Activated CD8-positive, alpha-beta T cell treated with anti-CD3 and anti-CD28 coated beads for 36 hours (primary cell): ENCODE data around the gene RXRA. TPM values are rescaled to one million over a fixed set of nuclear protein-coding genes. Genes with fewer than 3 reads are reported as not detected.

Experiments used
- ATAC-seq: fragments of 200-7000 bp; cut with Tn5 transposase; one replicate; pipeline ENCODE4 v1.10.0; 2021; ENCODE audit warnings: mild to moderate bottlenecking, moderate library complexity
- CTCF ChIA-PET: fragments of 350-600 bp; sonication (Branson Sonifier 250); formaldehyde crosslinking; loops from one replicate; lab custom pipeline; 2021; ENCODE audit warnings: antibody characterized with exemption; lab: Charles Lee
- POLR2A ChIA-PET: fragments of 350-600 bp; sonication (Branson Sonifier 250); formaldehyde crosslinking; loops from one replicate; lab custom pipeline; 2021; ENCODE audit warnings: antibody characterized with exemption; lab: Charles Lee
- DNase-seq: peaks from one replicate; pipeline ENCODE4 v3.0.0-alpha.2; 2020
- H3K27ac Mint-ChIP-seq: one replicate; pipeline ENCODE4 v1.8.0; 2021; ENCODE audit warnings: mild to moderate bottlenecking, mixed read lengths
- H3K27me3 Mint-ChIP-seq: one replicate; pipeline ENCODE4 v1.8.0; 2021; ENCODE audit warnings: mixed read lengths
- H3K36me3 Mint-ChIP-seq: one replicate; pipeline ENCODE4 v1.8.0; 2021; ENCODE audit warnings: low read depth, mixed read lengths
- H3K4me1 Mint-ChIP-seq: one replicate; pipeline ENCODE4 v1.8.0; 2021; ENCODE audit warnings: low read depth, mixed read lengths
- H3K4me3 Mint-ChIP-seq: one replicate; pipeline ENCODE4 v1.8.0; 2021; ENCODE audit warnings: mild to moderate bottlenecking, moderate library complexity, mixed read lengths
- H3K9me3 Mint-ChIP-seq: one replicate; pipeline ENCODE4 v1.8.0; 2021; ENCODE audit warnings: mixed read lengths
- intact Hi-C: fragments of 100-400 bp; cut with micrococcal nuclease; formaldehyde crosslinking; loops from one replicate; pipeline ENCODE4 v1.10.0; 2022
- total RNA-seq, 2 experiments: library from RNA; stranded (reverse); gene quantifications; one replicate each; pipeline ENCODE4 v1.2.3, GENCODE V29; 2021
- TF ChIP-seq, protein P1 (sequence below): fragments of 200-600 bp; IDR thresholded peaks from one replicate; pipeline ENCODE4 v1.8.0; 2022; ENCODE audit warnings: antibody characterized with exemption, mild to moderate bottlenecking

The RXRA gene
- total RNA-seq, 2 experiments from 2014 or later, result 23.2 to 23.8 TPM

DNA sequence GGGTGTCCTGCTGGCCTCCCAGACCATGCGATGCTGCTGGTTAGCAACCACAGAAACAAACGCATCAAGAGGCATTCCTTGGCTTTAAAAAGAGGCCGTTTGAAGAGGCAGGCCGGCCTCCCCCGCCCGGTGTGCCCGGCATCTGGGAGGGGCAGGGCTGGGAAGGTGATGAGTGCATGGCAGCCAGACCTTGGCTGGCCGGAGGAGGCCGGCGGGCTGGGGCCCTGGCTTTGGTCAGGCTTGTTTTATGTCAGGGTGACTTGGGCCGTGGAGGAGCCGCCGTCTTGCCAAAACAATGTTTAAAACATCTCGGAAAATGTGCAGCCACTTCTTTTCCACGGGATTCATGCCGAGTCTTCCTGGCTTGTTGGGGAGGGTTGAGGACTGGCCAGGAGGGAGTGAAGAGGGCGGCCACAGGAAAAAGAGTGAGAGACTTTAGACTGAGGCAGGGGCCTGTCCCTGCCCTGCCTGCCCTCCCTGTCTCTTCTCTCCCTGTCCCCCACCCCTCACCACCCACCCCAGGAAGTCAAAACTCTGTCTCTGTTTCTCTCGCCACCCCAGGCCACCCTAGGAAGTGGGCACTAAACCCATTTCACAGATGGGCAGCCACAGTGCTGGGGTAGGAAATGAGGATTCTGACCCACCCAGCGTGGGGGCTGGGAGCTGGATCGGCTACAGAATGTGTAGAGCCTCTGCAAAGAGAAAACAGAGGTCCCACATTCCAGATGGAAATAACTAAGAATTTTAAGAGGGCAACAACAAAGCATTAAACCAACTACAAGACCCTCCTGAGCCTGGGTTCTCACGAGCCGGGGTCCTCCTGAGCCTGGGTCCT is 143.0 kb downstream of the RXRA start:
- CTCF ChIA-PET, result no interaction called here
- TF ChIP-seq, protein P1, sequence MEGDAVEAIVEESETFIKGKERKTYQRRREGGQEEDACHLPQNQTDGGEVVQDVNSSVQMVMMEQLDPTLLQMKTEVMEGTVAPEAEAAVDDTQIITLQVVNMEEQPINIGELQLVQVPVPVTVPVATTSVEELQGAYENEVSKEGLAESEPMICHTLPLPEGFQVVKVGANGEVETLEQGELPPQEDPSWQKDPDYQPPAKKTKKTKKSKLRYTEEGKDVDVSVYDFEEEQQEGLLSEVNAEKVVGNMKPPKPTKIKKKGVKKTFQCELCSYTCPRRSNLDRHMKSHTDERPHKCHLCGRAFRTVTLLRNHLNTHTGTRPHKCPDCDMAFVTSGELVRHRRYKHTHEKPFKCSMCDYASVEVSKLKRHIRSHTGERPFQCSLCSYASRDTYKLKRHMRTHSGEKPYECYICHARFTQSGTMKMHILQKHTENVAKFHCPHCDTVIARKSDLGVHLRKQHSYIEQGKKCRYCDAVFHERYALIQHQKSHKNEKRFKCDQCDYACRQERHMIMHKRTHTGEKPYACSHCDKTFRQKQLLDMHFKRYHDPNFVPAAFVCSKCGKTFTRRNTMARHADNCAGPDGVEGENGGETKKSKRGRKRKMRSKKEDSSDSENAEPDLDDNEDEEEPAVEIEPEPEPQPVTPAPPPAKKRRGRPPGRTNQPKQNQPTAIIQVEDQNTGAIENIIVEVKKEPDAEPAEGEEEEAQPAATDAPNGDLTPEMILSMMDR, result no peak

DNA sequence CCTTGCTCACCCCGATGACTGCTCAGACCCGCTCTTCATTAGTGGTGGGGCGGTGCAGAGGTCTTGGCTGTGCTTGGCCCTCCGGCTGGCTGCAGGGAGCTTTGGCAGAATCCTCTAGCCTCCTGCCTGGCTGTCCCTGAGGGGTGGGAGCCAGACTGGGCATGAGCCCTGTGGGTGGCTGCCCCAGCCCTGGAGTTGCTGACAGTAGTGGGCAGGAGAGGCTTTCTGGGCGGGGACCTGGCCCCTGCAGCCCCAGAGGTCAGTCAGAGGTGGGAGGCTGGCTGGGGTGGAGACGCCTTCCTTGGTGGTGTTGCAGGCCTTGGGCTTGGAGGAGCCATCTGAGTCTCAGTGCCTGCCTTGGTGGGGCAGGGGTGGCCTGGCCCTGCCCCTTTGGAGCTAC is 146.0 kb downstream of the RXRA start:
- no peak for DNase-seq
- peaks cover 7% of the 10 kb centered on the region for H3K4me1 Mint-ChIP-seq
- intact Hi-C loops, result no loop called here
- no peaks in the 10 kb centered on the region for H3K9me3 Mint-ChIP-seq
- no peak for ATAC-seq
- H3K36me3 Mint-ChIP-seq, result no peaks in the 10 kb centered on the region
- TF ChIP-seq, protein P1, result no peak
- no peaks in the 10 kb centered on the region for H3K27me3 Mint-ChIP-seq
- H3K4me3 Mint-ChIP-seq, result no peak overlapping the region
- CTCF ChIA-PET, result interaction anchor here (0.6 kb wide), 1 partner anchor 64 kb away, joined by 3 read pairs; no protein-coding TSS in a partner anchor
- H3K27ac Mint-ChIP-seq, result no peak overlapping the region
- POLR2A ChIA-PET, result interaction anchor here (0.7 kb wide), 1 partner anchor 40 kb away, joined by 3 read pairs; no protein-coding TSS in a partner anchor

More for the DNA sequence above, 143.0 kb downstream of the RXRA start:
- H3K27ac Mint-ChIP-seq, result no peak overlapping the region
- H3K4me3 Mint-ChIP-seq, result no peak overlapping the region
- POLR2A ChIA-PET, result no interaction called here
- no peaks in the 10 kb centered on the region for H3K27me3 Mint-ChIP-seq
- ATAC-seq (no peak), DNase-seq (no peak)
- H3K36me3 Mint-ChIP-seq, result no peaks in the 10 kb centered on the region
- H3K9me3 Mint-ChIP-seq, result no peaks in the 10 kb centered on the region
- intact Hi-C loops, result no loop called here
- no peaks in the 10 kb centered on the region for H3K4me1 Mint-ChIP-seq

DNA sequence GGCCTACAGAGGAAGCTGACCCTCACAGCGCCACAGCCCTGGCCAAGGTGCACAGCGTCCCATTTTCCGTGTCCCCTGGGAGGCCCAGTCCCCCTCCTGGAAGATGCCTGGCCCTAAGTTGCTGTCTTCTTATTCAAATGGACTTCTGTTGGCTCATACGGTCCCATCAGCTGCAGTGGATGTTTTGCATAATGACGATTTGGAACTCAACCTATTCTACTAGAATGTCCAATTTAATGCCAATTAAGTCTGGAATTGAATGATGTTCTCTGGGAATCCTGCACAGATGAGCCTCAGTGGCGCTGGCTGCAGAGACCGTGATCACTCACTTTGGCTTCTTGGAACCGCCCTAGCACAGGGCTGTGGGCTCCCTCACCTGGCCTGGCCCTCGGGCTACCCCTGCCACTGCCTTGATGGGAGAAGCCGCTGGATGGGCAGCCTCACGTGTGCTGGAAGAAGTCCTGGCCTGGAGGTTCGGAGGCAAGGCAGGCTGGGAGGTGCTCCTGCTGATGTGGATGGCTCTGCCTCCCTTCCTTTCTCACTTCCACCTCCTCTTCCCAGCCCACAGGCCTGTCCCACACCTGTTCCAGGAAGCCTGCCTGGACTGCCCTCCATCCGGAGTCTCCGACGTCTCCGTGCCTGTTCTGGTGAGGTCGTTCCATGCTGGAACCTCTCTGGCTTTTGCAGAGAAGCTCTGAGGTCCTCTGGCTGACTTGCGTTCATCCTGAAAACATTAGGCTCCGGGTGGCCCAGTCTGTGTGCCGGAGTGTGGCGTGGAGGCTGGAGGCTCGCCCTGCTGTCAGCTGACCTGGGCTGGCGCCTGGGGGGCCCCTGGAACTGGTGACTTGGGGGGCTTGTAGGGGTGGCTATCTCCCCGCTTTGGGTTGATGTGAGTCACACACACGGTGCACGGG is 147.1 kb downstream of the RXRA start:
- H3K27me3 Mint-ChIP-seq, result no peaks in the 10 kb centered on the region
- ATAC-seq (no peak), DNase-seq (no peak)
- H3K36me3 Mint-ChIP-seq, result no peaks in the 10 kb centered on the region
- no peaks in the 10 kb centered on the region for H3K9me3 Mint-ChIP-seq
- H3K27ac Mint-ChIP-seq, result no peak overlapping the region
- CTCF ChIA-PET, result interaction anchor here (0.9 kb wide), 1 partner anchor 24 kb away, joined by 3 read pairs; no protein-coding TSS in a partner anchor
- intact Hi-C loops, result no loop called here
- H3K4me3 Mint-ChIP-seq, result no peak overlapping the region
- POLR2A ChIA-PET, result interaction anchor here (0.9 kb wide), 1 partner anchor 67 kb away, joined by 3 read pairs; no protein-coding TSS in a partner anchor
- TF ChIP-seq, protein P1, result no peak
- peaks cover 7% of the 10 kb centered on the region for H3K4me1 Mint-ChIP-seq

- ATAC-seq (no peak), DNase-seq (no peak)
- TF ChIP-seq, protein P1, result no peak
- Mint-ChIP-seq H3K4me1 (peaks cover 7% of the 10 kb centered on the region), H3K9me3 (no peaks in the 10 kb centered on the region), H3K27me3 (no peaks in the 10 kb centered on the region), H3K4me3 (no peak overlapping the region), H3K27ac (no peak overlapping the region), H3K36me3 (no peaks in the 10 kb centered on the region)
- ChIA-PET POLR2A (interaction anchor here (0.9 kb wide), 1 partner anchor 68 kb away, joined by 3 read pairs; no protein-coding TSS in a partner anchor), CTCF (interaction anchor here (0.9 to 1.6 kb wide), 2 partner anchors 24 to 28 kb away, joined by 3 read pairs; no protein-coding TSS in a partner anchor)
- intact Hi-C loops, result no loop called here
Observed at GRCh38 chr9:134474055-134474370, 147.8 kb downstream of the RXRA start.
